Fibroblast of villous mesenchyme (primary cell): Measurements from ENCODE around the gene MICAL3. TPM values are rescaled to one million over a fixed set of nuclear protein-coding genes. Genes with fewer than 3 reads are reported as not detected.
"Not testable (repeated sequence)": the region's sequence is repeated elsewhere in the genome, so short reads cannot be mapped to it uniquely, and the experiment has no call there.

Experiments used
- DNase-seq: peaks from one replicate; pipeline ENCODE4 v3.0.0-alpha.2; 2010; ENCODE audit warnings: low read depth
- H3K4me3 ChIP-seq: 2 replicates; pipeline ENCODE4 v1.5.1; 2011; ENCODE audit warnings: low read depth, mild to moderate bottlenecking, low read length
- CTCF ChIP-seq: IDR thresholded peaks from 2 replicates; pipeline ENCODE4 v1.5.1; 2012; ENCODE audit warnings: low read depth, mild to moderate bottlenecking, low read length; ENCODE audit not compliant: insufficient read depth
- total RNA-seq: library from RNA; depleted of rRNA; stranded (reverse); fragments of >200 nt; gene quantifications from 2 replicates; pipeline ENCODE4 v1.2.3, GENCODE V29; 2012

The MICAL3 gene
- total RNA-seq, 1 donor: 39.7 TPM

DNA sequence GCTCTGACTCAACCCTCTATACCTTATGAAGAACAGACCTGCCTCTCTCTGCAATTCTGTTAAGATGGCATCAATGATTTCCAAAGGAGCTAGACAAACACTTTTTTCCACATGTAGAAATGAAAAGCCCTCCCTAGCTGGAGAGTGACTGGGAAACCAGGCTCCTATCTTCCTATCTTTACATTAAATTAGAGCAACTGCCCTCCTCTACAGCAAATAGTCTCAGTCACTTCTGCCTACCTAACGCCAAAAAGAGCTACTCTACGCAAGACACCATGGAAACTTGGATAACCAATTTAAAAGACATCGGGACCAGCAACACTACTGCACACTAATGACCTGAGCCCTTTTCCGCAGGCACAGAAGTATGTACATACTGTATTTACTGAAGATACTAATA lies 84.8 kb downstream of the MICAL3 start:
- TF ChIP-seq CTCF: no peak
- H3K4me3 ChIP-seq: no peak overlapping the region
- no peak for DNase-seq

DNA sequence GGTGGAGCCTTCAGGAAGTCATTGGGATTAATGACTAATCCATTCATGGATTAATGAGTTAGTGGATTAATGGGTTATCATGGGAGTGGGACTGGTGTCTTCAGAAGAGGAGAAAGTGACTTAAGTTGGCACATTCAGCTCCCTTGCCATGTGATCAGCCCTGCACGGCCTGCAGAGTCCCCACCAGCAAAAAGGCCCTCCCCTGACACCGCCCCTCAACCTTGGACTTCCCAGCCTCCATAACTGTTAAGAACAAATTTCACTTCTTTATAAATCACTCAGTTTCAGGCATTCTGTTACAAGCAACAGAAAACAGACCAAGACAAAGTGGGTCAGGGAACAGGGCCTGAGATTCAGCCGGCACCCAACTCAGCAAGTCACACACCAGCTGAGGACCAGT lies 85.3 kb downstream of the MICAL3 start:
- TF ChIP-seq CTCF: no peak
- H3K4me3 ChIP-seq: no peak overlapping the region
- DNase-seq: no peak

- DNase-seq: peak; percentile 64
- no peak overlapping the region for H3K4me3 ChIP-seq
- no peak for TF ChIP-seq CTCF
Observed at GRCh38 chr22:17938484-17938924, 85.9 kb downstream of the MICAL3 start.

- DNase-seq: not testable (repeated sequence)
Observed at GRCh38 chr22:17932457-17932856, 91.9 kb downstream of the MICAL3 start.

DNA sequence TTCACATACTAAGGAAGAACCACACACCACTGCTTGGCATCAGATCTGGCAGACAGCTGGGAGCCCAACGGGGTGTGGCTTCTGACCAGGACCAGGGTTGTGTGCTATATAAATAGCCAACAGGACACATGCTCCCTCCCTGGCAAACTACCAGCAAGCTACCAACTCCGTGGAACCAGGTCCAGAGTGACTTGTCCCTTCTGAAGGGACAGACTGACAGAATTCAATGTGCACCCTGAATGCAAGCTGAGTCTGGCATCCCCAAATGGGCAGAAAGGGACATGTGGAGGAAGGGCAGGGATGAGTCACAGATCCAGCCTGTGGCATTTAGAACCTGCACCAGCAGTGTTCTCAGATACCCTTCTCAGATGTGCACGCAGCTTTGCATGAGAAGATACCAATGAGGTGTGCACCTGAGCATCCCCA lies 92.9 kb downstream of the MICAL3 start:
- no peak for DNase-seq
- TF ChIP-seq CTCF: no peak
- no peak overlapping the region for H3K4me3 ChIP-seq

More at GRCh38 chr22:17932457-17932856, 91.9 kb downstream of the MICAL3 start:
- not testable (repeated sequence) for H3K4me3 ChIP-seq

- no peak overlapping the region for H3K4me3 ChIP-seq
- TF ChIP-seq CTCF: no peak
- no peak for DNase-seq
Observed at GRCh38 chr22:17930455-17931313, 93.7 kb downstream of the MICAL3 start.

- no peak for TF ChIP-seq CTCF
- no peak overlapping the region for H3K4me3 ChIP-seq
- no peak for DNase-seq
Observed at GRCh38 chr22:17929909-17930308, 94.5 kb downstream of the MICAL3 start.
